Occipital lobe (tissue), 2 donors: ENCODE results near the gene BCAR3. TPM values are rescaled to one million over a fixed set of nuclear protein-coding genes. Genes with fewer than 3 reads are reported as not detected.
"Not testable (repeated sequence)": the region's sequence is repeated elsewhere in the genome, so short reads cannot be mapped to it uniquely, and the experiment has no call there.

Source experiments
- DNase-seq: peaks from one replicate; lab custom pipeline; 2025; lab: John Stamatoyannopoulos, UW
- total RNA-seq: library from RNA; depleted of rRNA; stranded (reverse); fragments of >200 nt; gene quantifications from one replicate; pipeline ENCODE4 v1.2.3, GENCODE V29; 2014

Gene BCAR3
- total RNA-seq, 1 donor from 2014 or later = 5.9 TPM

- DNase-seq = no peak
Measured at GRCh38 chr1:93598861-93599439, 82.7 kb downstream of the BCAR3 start.

- no peak for DNase-seq
Measured at GRCh38 chr1:93598396-93598795, 83.2 kb downstream of the BCAR3 start.

DNA sequence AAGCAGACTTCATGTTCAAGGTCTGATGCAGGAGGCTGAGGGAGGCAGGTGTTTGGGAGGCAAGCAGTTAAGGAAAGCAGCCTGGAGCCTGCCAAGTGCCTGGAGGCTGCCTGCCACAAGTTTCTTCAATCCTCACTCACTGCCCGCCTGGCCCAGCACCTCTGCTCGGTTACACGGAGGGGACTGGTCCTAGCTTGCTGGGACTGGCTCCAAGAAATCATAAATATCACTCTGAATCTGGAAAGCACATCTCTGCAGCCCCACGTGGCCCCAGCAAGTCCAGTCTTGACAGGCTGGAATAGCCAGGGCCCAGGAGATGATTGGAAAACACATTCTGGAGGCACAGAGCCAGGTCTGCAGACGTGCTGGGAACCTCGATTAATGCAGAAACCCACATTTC is 83.9 kb downstream of the BCAR3 start:
- DNase-seq = no peak

- DNase-seq = no peak
Measured at GRCh38 chr1:93596329-93597089, 85.1 kb downstream of the BCAR3 start.

DNA sequence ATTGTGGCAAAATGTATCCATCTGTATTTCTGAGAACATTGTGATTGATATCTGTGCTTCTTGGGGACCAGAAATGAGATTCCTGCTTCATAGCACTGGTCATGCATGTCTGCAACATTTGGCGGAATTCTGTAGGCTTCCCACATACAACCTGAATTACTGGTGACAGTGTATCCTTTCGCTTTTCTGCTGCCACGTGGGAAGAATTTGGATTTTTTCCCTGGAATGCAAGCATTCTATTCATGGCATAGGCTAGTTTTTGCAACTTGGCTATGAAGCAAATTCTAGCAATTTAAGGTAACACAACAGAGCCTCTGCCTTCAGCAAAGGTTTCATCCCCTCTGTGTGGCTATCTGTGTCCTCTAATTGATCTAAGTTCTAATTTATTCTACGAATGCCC is 85.9 kb downstream of the BCAR3 start:
- no peak for DNase-seq

GRCh38 chr1:93595266-93595665 is 86.4 kb downstream of the BCAR3 start:
- no peak for DNase-seq

GRCh38 chr1:93594603-93594880 is 87.1 kb downstream of the BCAR3 start:
- DNase-seq = no peak

DNA sequence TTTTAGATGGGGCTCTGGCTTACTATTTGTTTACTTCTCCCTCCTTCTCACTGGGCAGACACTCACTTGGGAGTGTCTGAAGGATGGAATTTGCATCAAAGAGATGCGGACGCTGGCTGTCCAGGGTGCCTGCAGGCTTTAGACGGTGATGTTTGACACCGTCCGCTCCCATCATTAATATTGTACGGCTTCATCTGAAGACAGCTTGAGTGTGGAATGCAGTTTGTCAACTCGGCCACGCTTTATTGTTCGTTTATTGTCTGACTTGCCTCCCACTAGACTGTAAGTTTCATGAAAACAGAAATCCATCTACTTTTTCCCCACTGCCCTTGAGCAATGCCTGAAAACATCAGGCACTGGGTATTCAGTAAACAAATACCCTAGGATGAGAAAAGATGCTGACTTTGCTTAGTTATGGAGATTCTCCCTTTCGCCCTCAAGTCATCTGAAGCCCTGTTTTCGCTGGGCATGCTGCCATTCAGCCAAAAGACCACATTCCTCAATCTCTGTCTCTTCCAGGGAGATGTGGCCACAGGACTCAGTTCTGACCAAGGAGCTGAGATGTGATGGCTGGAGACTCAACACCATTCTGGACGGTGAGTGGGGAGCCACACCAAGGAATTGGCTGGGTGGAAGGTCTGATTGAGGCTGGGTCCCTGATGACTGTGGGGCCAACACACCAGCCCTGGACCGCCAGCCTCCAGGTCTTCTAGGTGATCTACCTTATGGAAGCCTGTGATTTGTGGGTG is 87.6 kb downstream of the BCAR3 start:
- DNase-seq = no peak

GRCh38 chr1:93592551-93592949 is 89.1 kb downstream of the BCAR3 start:
- no peak for DNase-seq

- DNase-seq = no peak
Measured at GRCh38 chr1:93591676-93592550, 89.7 kb downstream of the BCAR3 start.

DNA sequence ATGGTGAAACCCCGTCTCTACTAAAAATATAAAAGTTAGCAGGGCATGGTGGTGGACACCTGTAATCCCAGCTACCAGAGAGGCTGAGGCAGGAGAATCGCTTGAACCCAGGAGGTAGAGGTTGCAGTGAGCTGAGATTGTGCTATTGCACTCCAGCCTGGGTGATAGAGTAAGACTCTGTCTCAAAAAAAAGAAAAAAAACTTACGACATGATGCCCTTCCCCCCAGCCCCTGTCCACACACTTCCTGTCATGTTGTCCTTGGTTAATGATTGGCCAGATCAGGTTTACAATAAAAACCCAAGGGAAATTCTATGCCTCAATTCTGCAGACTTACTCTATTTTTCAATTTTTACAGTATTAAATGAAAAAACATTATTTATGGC is 90.4 kb downstream of the BCAR3 start:
- not testable (repeated sequence) for DNase-seq

DNA sequence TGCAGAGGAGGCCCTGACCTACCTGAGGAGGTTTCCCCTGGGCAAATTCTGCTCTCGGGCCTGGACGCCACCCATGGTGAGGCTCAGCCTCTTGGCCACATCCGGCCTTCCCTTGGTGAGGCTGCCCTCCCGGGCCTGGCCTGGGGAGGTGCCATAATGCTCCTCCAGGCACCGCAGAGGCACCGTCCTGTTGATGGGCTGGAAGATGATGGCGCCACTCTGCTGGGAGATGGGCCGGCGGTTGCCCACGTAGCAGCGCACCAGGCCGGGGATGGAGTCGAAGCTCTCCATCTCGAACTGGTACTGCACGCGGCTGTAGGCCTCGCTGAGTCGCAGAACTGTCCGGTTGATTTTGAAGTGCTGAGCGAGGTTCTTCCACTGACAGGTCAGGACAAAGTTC is 92.7 kb downstream of the BCAR3 start:
- no peak for DNase-seq

DNA sequence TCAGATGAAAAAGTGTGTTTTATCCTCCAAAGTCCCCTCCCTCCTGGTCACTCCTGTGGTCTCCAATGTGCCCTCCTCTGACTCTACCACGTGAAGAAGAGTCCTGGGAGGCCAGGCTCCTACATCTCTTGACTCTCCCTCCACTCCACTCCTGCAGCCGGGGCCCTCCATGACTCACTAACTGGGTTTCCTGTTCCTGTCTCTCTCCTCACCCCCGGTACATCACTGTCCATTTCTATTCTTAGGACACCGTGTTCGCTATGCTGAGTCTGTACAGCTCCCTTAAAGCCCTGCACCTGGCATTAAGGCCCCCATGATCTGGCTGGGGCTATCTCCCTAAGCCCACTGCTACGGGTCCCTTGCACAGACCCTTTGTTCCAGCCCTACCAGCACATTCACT is 93.4 kb downstream of the BCAR3 start:
- no peak for DNase-seq

- no peak for DNase-seq
Measured at GRCh38 chr1:93587354-93587753, 94.3 kb downstream of the BCAR3 start.

GRCh38 chr1:93585059-93585966 is 96.3 kb downstream of the BCAR3 start:
- DNase-seq = no peak

- no peak for DNase-seq
Measured at GRCh38 chr1:93584261-93585003, 97.2 kb downstream of the BCAR3 start.

- no peak for DNase-seq
Measured at GRCh38 chr1:93581917-93582850, 99.5 kb downstream of the BCAR3 start.

- no peak for DNase-seq
Measured at GRCh38 chr1:93579891-93580290, 101.7 kb downstream of the BCAR3 start.
